ENCODE results near the gene ARID1B.
A peak's percentile ranks its signal among the peaks of the same experiment; 100 is the strongest.

GRCh38 chr6:157021344-157021992, 244.3 kb downstream of the ARID1B start:
- TF ChIP-seq CTCF (conservative IDR thresholded peaks at IDR 0.05; ENCODE audit: low read length), result peak; percentile 38
- TF ChIP-seq EZH2phosphoT487 (IDR thresholded peaks at IDR 0.05; ENCODE audit: borderline replicate concordance, low read depth, low read length), result no peak

Data from OCI-LY7 (cell line).